DMS114 treated with DMSO at 0.1 percent for 48 hours (cell line): ENCODE results near the gene OR14I1.
"Not testable (repeated sequence)": the region's sequence is repeated elsewhere in the genome, so short reads cannot be mapped to it uniquely, and the experiment has no call there.

Experiments used
- DNase-seq: peaks from one replicate; lab custom pipeline; 2025; ENCODE audit not compliant: unreplicated experiment; lab: John Stamatoyannopoulos, UW

Gene OR14I1

GRCh38 chr1:248688527-248689298 is 13.9 kb downstream of the OR14I1 start:
- DNase-seq, result no peak

- no peak for DNase-seq
These were observed 15.8 kb downstream of the OR14I1 start for GRCh38 chr1:248686815-248687214.

- no peak for DNase-seq
These were observed 20.9 kb downstream of the OR14I1 start for GRCh38 chr1:248681651-248682050.

- no peak for DNase-seq
These were observed 32.6 kb downstream of the OR14I1 start for GRCh38 chr1:248670003-248670402.

GRCh38 chr1:248663453-248664328 is 38.9 kb downstream of the OR14I1 start:
- DNase-seq, result not testable (repeated sequence)

GRCh38 chr1:248656797-248657196 is 45.8 kb downstream of the OR14I1 start:
- DNase-seq, result not testable (repeated sequence)

- DNase-seq, result not testable (repeated sequence)
These were observed 47.2 kb downstream of the OR14I1 start, which contains the start of gene OR2T27 for GRCh38 chr1:248655354-248655753. Gene OR2T27, minus strand, starts transcription at chr1:248655528. Its CDS starts 4,644 bp downstream, at chr1:248650884.
